K562 (cell line): ENCODE results near the gene SHISA9. TPM values are rescaled to one million over a fixed set of nuclear protein-coding genes. Genes with fewer than 3 reads are reported as not detected.

ENCODE experiments used
- ATAC-seq: fragments of 200-7000 bp; cut with Tn5 transposase; 3 replicates; pipeline ENCODE4 v1.9.1; 2020; ENCODE audit warnings: moderate library complexity
- BruUV-seq: library from RNA; stranded (reverse); fragments of 400-500 nt; replicated peaks from 2 replicates; lab custom pipeline; 2021; lab: Mats Ljungman, UMichigan
- CTCF ChIA-PET: fragments of 300-600 bp; formaldehyde crosslinking; extraction: SDS; loops from one replicate; lab custom pipeline; 2021; ENCODE audit warnings: low intra/inter-chr PET ratio; lab: Yijun Ruan, JAX
- POLR2A ChIA-PET: fragments of 300-600, 350-650 bp; sonication (Branson Sonifier 250); formaldehyde crosslinking; extraction: SDS; loops from one replicate; lab custom pipeline; 2021; ENCODE audit warnings: antibody characterized with exemption, inconsistent platforms; lab: Yijun Ruan, JAX
- DNase-seq, 4 experiments: peaks; one replicate each; pipeline versions ENCODE4 v3.0.0 to v3.0.0-alpha.2; 2011 to 2018; ENCODE audit warnings: low spot score in 3 of 4, mixed read lengths in 3 of 4; ENCODE audit errors: extremely low read depth in 1 of 4
- FAIRE-seq: peaks from 2 replicates; lab custom pipeline; 2011; peaks lifted over from hg19 to GRCh38; lab: Jason Lieb, UNC
- H2AFZ ChIP-seq: 2 replicates; pipeline ENCODE4 v1.6.0; 2011; ENCODE audit warnings: low read depth, low read length, control low read depth, inconsistent platforms
- H3K27ac ChIP-seq: fragments of 200-600 bp; 3 replicates; pipeline ENCODE4 v1.8.0; 2011; ENCODE audit warnings: low read depth, mild to moderate bottlenecking, control low read depth, inconsistent platforms, low read length, moderate library complexity, mixed read lengths; ENCODE audit errors: extremely low read depth
- H3K27me3 ChIP-seq, 2 experiments: fragments of 300-600 bp in 1 of 2; 2 replicates in 1 of 2; 3 replicates in 1 of 2; pipeline versions ENCODE4 v1.6.0 to v1.8.0; 2011; ENCODE audit warnings: inconsistent platforms in 2 of 2, low read length in 2 of 2, mild to moderate bottlenecking in 1 of 2, mixed read lengths in 1 of 2, moderate library complexity in 1 of 2; ENCODE audit not compliant: control insufficient read depth in 2 of 2, insufficient read depth in 2 of 2
- H3K36me3 ChIP-seq: fragments of 300-600 bp; 3 replicates; pipeline ENCODE4 v1.8.0; 2011; ENCODE audit warnings: mild to moderate bottlenecking, low read length, inconsistent platforms; ENCODE audit not compliant: control insufficient read depth, insufficient read depth
- H3K4me1 ChIP-seq, 2 experiments: fragments of 200-600 bp in 1 of 2; replicated peaks in 1 of 2; 2 replicates in 1 of 2; 3 replicates in 1 of 2; pipeline versions ENCODE4 v1.5.1 to v1.8.0; 2011; ENCODE audit warnings: inconsistent platforms in 2 of 2, low read length in 2 of 2, mild to moderate bottlenecking in 1 of 2, mixed read lengths in 1 of 2, moderate library complexity in 1 of 2; ENCODE audit not compliant: control insufficient read depth in 2 of 2, insufficient read depth in 2 of 2
- H3K4me2 ChIP-seq: 2 replicates; pipeline ENCODE4 v1.6.1; 2011; ENCODE audit warnings: low read length, control low read depth, inconsistent platforms, mixed read lengths; ENCODE audit not compliant: insufficient read depth
- H3K4me3 ChIP-seq: fragments of 200-600 bp; sonication (generic), shearing (Covaris generic); 2 replicates; pipeline ENCODE4 v1.5.1; 2016; ENCODE audit warnings: control low read depth, inconsistent platforms
- H3K79me2 ChIP-seq: fragments of 200-600 bp; 3 replicates; pipeline ENCODE4 v1.8.0; 2011; ENCODE audit warnings: low read length, inconsistent platforms; ENCODE audit not compliant: control insufficient read depth, insufficient read depth
- H3K9ac ChIP-seq, 2 experiments: 2 replicates each; pipeline versions ENCODE4 v1.6.0 to v1.6.1; 2011; ENCODE audit warnings: low read depth in 2 of 2, low read length in 2 of 2, control low read depth in 1 of 2, inconsistent platforms in 1 of 2, mild to moderate bottlenecking in 1 of 2, mixed read lengths in 1 of 2; ENCODE audit not compliant: insufficient read depth in 1 of 2
- H3K9me1 ChIP-seq: one replicate; pipeline ENCODE4 v1.6.0; 2011; ENCODE audit warnings: inconsistent platforms, mild to moderate bottlenecking, low read length, moderate library complexity; ENCODE audit not compliant: control insufficient read depth, insufficient read depth
- H3K9me3 ChIP-seq: replicated peaks from 2 replicates; pipeline ENCODE4 v1.5.1; 2011; ENCODE audit warnings: low read depth, low read length, inconsistent platforms; ENCODE audit not compliant: control insufficient read depth, insufficient read depth
- H4K20me1 ChIP-seq: replicated peaks from 2 replicates; pipeline ENCODE4 v1.6.1; 2011; ENCODE audit warnings: low read length, inconsistent platforms, mixed read lengths; ENCODE audit not compliant: control insufficient read depth, insufficient read depth
- BHLHE40 ChIP-seq: IDR thresholded peaks from 2 replicates; pipeline ENCODE4 v1.6.1; 2011; ENCODE audit warnings: low read length, improper control_type of control experiment
- ZNF197 ChIP-seq: fragments of 200-800 bp; sonication (Bioruptor generic); IDR thresholded peaks from 2 replicates; pipeline ENCODE4 v1.6.1; 2016; ENCODE audit warnings: low read depth, missing genetic modification characterization, missing compliant biosample characterization
- WGBS: fragments of 100-300 bp; shearing (Covaris generic); methylation state at CpG from one replicate; pipeline ENCODE4 v1.1.6; 2016; ENCODE audit warnings: low coverage, mixed read lengths; ENCODE audit not compliant: insufficient coverage; ENCODE audit errors: missing lambda C conversion rate; 5-methylcytosine and 5-hydroxymethylcytosine counted together
- in situ Hi-C: fragments of 300-500 bp; cut with MboI; formaldehyde crosslinking; loops from 4 replicates; pipeline ENCODE4 v1.15.0; 2018; ENCODE audit warnings: inconsistent platforms, mixed read lengths
- intact Hi-C: fragments of 100-400 bp; cut with micrococcal nuclease; formaldehyde crosslinking; loops from 2 replicates; pipeline ENCODE4 v1.14.2; 2022
- polyA plus RNA-seq, 8 experiments: library from polyadenylated mRNA; depleted of rRNA in 4 of 8; stranded (reverse) in 5 of 8; unstranded in 3 of 8; fragments of >200 nt; fragmentation: Nextera tagmentation in 2 of 8; fragmentation: Illumina TruSeq in 1 of 8; extraction: Ambion mirVana in 2 of 8; extraction: Trizol in 1 of 8; gene quantifications; 2 replicates each; pipeline versions ENCODE4 v1.2.1 to v1.2.3, GENCODE V29; 2011 to 2014; ENCODE audit warnings: inconsistent platforms in 1 of 8, missing spikeins in 1 of 8
- total RNA-seq, 7 experiments: library from RNA; depleted of rRNA in 6 of 7; stranded (reverse); fragments of >200 nt in 6 of 7; fragmentation: Illumina TruSeq in 2 of 7; extraction: Trizol in 2 of 7; gene quantifications; 2 replicates each; pipeline versions ENCODE4 v1.2.1 to v1.2.3, GENCODE V29; 2011 to 2021; ENCODE audit warnings: low replicate concordance in 1 of 7
- TF ChIP-seq, protein P1 (sequence below): sonication (generic); formaldehyde crosslinking; IDR thresholded peaks from 2 replicates; pipeline ENCODE4 v1.8.0; 2023; ENCODE audit warnings: mild to moderate bottlenecking, missing genetic modification reagents

Gene SHISA9
- total and polyA plus RNA-seq, 9 of the 15 experiments (the other 6 are each of a cell fraction or from before 2014, with no cell fraction given): under 0.01 to 0.16 (median 0.01) TPM; not detected in 6

- no peak for FAIRE-seq
- POLR2A ChIA-PET: interaction anchor here (0.6 kb wide), 1 partner anchor 9 kb away, joined by 3 read pairs; no protein-coding TSS in a partner anchor
Measured at GRCh38 chr16:12874186-12874585, 27.2 kb upstream of the SHISA9 start.

More at GRCh38 chr16:12874186-12874585, 27.2 kb upstream of the SHISA9 start:
- in situ Hi-C loops: no loop called here
- Histone ChIP-seq H3K4me2 (no peak overlapping the region), H3K9ac (no peak overlapping the region), H4K20me1 (no peaks in the 10 kb centered on the region), H3K9me3 (no peaks in the 10 kb centered on the region), H3K4me1 (no peaks in the 10 kb centered on the region), H3K4me3 (no peak overlapping the region), H3K36me3 (no peaks in the 10 kb centered on the region), H3K27me3 (peaks cover 6 to 11% of the 10 kb centered on the region in 2 experiments; a peak in 4 of 5 replicates), H3K79me2 (no peaks in the 10 kb centered on the region), H3K27ac (no peak overlapping the region), H2AFZ (no peak overlapping the region), H3K9me1 (no peaks in the 10 kb centered on the region)
- BruUV-seq: no TSS peak
- intact Hi-C loops: no loop called here
- ATAC-seq (no peak), DNase-seq (no peak)
- no peak for TF ChIP-seq ZNF197 (CRISPR knock-in tag)
- TF ChIP-seq, protein P1, sequence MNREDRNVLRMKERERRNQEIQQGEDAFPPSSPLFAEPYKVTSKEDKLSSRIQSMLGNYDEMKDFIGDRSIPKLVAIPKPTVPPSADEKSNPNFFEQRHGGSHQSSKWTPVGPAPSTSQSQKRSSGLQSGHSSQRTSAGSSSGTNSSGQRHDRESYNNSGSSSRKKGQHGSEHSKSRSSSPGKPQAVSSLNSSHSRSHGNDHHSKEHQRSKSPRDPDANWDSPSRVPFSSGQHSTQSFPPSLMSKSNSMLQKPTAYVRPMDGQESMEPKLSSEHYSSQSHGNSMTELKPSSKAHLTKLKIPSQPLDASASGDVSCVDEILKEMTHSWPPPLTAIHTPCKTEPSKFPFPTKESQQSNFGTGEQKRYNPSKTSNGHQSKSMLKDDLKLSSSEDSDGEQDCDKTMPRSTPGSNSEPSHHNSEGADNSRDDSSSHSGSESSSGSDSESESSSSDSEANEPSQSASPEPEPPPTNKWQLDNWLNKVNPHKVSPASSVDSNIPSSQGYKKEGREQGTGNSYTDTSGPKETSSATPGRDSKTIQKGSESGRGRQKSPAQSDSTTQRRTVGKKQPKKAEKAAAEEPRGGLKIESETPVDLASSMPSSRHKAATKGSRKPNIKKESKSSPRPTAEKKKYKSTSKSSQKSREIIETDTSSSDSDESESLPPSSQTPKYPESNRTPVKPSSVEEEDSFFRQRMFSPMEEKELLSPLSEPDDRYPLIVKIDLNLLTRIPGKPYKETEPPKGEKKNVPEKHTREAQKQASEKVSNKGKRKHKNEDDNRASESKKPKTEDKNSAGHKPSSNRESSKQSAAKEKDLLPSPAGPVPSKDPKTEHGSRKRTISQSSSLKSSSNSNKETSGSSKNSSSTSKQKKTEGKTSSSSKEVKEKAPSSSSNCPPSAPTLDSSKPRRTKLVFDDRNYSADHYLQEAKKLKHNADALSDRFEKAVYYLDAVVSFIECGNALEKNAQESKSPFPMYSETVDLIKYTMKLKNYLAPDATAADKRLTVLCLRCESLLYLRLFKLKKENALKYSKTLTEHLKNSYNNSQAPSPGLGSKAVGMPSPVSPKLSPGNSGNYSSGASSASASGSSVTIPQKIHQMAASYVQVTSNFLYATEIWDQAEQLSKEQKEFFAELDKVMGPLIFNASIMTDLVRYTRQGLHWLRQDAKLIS (CRISPR knock-in tag): no peak
- no peak for TF ChIP-seq BHLHE40
- CTCF ChIA-PET: no interaction called here
- 0% methylated on average over 2 of the region's 2 CpGs for WGBS
